KG1 (cell line): ENCODE results near the gene ZNF880.
A peak's percentile ranks its signal among the peaks of the same experiment; 100 is the strongest.
"Not testable (repeated sequence)": the region's sequence is repeated elsewhere in the genome, so short reads cannot be mapped to it uniquely, and the experiment has no call there.

Experiments used
- DNase-seq: peaks from one replicate; lab custom pipeline; 2025; lab: John Stamatoyannopoulos, UW

Gene ZNF880

DNA sequence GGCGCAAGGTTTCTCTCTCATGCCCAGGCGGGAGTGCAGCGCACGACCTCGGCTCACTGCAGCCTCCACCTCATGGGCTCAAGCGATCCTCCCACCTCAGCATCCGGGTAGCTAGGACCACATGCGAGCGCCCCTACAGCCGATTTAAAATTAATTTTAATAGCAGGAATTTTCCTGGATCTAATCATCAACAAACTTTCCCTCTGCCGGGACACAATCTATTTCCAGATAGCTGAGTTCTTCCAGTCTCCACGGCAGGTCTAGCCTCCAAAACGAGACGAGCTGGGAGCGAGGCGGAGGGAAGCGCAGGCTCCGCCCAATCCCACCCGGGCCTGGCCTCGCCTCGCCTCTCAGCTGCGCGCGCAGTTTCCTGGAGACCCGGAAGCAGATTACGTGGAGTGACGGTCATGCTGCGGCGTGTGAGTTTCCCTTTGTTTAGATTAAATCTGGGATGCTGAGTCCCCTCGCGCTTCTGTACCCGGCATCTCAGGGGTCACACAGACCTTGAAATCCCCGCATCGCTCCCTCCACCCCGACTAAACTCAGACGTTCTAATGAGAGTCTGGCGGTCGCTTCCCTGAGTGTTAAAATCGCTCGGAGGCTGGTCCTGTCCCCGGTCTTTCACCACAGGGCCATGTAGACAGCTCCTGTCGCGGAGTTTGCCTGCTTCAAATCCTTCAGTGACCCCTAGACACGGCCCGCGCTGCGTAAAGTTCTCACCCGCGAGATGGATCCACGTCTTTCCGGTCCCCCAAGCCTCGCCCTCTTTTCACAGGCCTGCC lies at the start of gene ZNF880:
Gene ZNF880 (plus strand): TSS at position 365 of the 782 bp plus-strand sequence. CDS start 43 bp downstream, at position 408.
- peak; percentile 97 for DNase-seq

DNA sequence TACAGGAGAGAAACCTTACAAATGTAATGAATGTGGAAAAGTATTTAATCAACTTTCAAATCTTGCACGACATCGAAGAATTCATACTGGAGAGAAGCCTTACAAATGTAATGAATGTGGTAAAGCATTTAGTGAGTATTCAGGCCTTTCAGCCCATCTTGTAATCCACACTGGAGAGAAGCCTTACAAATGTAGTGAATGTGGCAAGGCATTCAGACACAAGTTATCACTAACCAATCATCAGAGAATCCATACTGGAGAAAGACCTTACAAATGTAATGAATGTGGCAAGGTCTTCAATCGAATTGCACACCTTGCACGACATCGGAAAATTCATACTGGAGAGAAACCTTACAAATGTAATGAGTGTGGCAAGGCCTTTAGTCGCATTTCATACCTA lies 47.3 kb upstream of the ZNF880 start:
- no peak for DNase-seq

DNA sequence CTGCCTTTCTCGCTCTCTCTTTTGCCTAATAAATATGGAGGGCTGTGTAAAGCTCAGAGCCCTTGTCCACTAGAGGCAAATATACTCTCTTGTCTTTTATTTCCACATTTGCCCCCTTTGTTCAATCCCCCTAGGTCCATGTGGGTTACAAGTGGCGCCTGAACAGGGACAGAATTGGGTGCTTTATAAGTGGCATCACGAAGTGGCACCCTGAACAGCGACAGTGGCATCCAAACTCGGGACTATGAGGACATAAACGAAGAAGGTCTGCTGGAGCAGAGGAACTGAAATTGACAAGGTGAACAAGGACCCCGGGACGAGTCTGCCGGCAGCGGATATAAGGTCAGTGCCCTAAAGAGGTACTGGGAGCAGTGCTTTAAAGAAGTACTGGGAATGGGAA lies 38.0 kb upstream of the ZNF880 start:
- DNase-seq: no peak

DNA sequence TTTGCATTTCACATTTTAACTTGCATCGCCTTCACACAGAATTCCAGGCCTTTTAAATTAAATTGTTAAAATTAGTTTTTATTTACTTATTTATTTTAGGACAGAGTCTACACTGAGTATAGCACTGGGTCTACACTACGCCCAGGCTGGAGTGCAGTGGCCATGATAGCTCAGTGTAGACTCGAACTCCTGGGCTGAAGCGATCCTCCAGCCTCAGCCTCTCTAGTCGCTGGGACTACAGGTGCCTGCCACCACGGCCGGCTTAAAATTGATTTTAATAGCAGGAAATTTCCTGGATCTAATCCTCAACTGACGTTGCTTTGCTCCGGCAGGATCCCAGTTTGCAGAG lies 34.0 kb upstream of the ZNF880 start:
- no peak for DNase-seq

DNA sequence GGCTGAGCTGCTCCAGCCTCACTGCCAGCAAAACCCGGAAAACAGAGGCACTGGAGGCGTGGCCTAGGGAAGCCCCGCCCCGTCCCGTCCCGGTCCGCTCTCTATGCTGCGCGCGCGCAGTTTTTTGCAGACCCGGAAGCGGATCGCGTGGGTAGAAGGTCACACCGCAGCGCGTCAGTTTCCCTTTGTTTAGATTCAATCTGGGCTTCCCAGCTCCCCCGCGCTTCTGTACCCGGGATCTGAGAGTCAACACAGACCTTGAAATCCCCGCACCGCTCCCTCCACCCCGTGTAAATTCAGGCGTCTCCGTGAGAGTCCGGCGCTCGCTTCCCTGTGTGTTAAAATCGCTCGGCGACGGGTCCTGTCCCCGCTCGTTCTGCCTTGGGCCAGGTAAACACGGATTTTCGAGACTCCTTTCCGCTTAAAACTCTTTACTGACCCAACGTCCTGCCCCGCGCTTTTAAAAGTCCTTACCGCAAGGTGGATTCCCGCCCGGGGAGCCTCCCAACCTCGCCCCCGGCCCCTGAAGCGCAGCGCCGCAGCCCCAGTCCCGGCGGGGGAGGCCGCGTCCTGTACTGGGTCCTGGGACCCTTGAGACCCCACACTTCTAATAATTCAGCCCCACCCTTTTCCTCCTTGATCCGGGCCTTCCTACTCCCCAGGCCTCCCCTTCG lies 33.5 kb upstream of the ZNF880 start, which contains the start of gene ZNF610:
Gene ZNF610 (plus strand): TSS at position 127 of the 674 bp plus-strand sequence. CDS start 12,930 bp downstream, outside the sequence.
- DNase-seq: peak; percentile 96

DNA sequence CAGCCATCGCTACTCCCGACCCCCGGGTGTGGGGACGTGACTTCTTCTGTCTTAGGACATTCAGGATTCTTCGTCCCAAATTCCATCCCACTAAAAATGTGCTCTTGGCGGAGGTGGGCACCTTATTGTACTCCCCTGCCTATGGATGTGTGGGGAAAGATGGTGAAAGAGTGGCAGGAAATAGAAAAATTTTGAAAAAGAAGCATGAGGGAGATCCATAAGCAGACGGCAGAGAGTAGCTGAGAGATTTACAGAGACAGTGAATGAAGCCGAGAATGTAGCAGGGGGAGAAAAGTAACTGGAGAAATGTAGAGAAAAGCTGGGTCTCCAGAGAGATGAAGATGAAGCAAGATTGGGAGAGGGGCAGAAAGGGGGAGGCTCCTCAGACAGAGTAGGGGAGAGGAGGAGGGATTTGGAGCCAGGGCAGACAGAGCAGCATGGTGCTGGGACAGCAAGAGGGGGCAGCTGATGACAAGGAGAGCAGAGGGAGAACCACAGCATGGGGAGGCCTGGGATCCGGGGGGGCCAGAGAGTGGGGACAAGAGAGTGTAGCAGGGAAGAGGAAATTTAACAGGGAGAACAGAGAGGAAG lies 32.8 kb upstream of the ZNF880 start:
- no peak for DNase-seq

DNA sequence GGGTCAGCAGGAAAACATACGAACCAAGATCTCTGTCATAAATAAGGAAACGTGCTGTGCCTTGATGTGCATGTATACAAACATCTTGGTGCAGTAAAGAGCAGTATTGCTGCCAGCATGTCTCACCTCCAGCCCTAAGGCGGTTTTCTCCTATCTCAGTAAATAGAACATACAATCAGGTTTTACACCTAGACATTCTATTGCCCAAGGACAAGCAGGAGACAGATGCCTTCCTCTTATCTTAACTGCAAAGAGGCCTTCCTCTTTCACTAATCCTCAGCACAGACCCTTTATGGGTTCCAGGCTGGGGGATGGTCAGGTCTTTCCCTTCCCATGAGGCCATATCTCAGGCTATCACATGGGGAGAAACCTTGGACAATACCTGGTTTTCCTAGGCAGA lies 30.7 kb upstream of the ZNF880 start:
- DNase-seq: not testable (repeated sequence)

DNA sequence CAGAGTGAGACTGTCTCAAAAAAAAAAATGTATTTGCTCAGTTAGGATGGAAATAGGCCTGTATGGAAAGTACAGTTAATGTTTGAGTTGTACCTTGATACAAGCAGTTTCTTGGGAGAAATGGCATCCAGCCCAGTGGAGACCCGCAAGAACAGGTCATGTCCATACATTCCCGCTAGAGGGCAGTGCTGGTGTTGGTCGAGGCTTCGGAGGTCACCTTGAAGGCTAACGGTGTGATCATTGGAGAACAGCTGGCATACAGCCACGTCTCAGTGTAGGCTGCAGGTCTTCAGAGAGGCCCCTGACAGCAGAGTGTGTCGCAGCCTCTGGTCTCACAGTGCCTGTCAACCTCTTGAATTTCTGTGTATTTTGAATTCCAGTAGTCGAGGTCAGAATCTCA lies 26.2 kb upstream of the ZNF880 start:
- DNase-seq: peak; percentile 18

DNA sequence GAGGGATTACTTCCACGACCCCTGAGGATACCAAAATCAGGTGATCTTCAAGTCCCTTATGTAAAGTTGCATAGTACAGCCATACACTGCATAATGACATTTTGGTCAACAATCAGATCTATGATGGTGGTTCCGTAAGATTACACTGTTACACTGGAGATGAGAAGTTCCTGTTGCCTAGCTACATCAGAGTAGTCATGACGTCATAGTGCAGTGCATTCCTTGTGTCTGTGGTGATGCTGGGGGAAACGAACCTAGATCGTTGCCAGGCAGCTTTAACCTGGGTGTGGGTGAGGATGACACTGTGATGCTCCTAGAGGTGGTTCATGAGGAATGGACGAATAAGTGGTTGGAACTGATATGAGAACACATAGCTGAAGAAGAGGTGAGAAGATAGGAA lies 24.6 kb upstream of the ZNF880 start:
- no peak for DNase-seq

DNA sequence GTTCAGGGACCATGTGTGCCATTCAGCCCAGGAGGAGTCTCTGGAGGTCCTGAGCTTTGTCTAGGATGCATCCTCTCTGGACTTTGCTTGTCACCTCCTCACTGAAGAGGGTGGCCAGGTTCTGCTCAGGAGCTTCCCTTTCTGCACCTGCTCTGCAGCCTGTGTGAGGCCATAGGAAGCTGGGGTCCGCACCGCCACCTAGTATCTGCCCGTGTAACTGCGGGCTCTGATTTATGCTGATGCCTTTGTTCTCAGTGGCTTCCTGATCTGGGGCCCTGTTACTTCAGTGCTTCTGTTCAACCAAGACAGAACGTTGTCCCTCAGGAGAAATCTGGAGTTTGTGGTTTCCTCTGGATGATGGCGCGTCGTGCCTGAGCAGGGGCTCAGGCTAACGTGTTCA lies 18.2 kb upstream of the ZNF880 start:
- DNase-seq: no peak

DNA sequence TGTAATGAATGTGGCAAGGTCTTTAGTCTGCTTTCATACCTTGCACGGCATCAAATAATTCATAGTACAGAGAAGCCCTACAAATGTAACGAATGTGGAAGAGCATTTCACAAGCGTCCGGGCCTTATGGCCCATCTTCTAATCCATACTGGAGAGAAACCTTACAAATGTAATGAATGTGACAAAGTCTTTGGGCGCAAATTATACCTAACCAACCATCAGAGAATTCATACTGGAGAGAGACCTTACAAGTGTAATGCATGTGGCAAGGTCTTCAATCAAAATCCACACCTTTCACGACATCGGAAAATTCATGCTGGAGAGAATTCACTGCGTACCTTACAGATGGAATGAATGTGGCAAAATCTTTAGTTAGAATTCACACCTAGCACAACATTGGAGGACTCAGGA lies 3.3 kb upstream of the ZNF880 start:
- DNase-seq: no peak

DNA sequence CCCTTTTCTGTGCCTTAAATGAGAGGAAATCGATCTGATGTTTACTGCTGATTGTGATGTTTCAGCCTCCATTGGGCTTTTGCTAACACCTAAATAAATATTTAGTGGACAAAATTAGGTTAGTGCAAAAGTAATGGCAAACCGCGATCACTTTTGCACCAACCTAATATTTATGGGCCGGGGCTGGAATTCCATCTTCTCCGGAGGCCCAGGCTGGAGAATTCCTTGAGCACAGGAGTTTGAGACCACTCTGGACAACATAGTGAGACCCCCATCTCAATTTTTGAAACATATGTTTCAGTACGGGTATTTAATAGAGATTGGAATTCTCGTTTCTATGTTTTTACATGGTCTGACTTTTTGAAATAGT lies 603 bp downstream of the ZNF880 start:
- no peak for DNase-seq

DNA sequence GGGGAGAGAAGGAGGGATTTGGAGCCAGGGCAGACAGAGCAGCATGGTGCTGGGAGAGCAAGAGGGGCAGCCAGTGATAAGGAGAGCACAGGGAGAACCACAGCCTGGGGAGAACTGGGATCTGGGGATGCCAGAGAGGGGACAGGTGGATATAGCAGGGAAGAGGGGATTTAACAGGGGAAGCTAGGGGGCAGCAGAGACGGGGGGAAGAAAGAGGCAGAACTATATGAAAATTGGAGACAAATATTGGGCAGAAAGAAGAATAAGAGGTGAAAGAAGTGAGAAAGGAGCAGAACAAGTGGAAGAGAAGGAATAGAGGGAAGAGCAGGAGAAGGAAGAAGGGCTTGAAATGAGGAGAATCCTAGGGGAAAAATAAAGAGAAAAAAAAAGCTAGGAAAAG lies 21.4 kb downstream of the ZNF880 start:
- DNase-seq: no peak

DNA sequence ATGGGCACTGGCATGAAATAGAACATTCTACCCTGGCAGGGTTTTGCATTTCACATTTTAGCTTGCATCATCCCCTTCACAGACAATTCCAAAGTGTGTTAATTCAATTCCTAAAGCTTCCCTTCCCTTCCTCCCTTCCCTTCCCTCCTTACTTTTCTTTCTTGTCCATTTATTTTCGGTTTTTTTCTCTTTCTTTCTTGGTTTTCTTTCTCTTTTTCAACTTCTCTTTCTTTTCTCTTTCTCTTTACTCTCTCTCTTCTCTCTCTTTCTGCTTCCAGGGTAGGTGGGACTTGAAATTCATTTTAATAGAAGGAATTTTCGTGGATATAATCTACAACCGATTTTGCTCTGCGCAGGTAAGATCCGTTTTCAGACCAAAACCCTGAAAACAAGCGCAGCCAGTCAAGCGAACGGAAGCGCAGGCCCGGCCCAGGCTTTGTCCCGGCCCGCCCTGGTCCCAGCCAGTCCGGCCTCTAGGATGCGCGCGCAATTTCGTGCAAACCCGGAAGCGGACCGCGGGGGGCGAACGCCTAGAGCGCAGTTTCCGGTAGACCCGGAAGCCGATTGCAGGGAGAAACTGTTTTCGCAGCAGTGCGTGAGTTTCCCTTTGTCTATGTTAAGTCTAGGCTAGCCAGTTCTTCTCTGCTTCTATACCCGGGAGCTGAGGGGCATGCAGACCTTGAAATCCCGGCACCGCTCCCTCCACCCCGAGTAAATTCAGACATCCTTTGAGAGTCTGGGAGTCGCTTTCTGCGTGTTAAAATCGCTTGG lies 27.8 kb downstream of the ZNF880 start, which contains the start of gene ZNF528:
Gene ZNF528 (plus strand): TSS at position 540 of the 771 bp plus-strand sequence. CDS start 4,165 bp downstream, outside the sequence.
- DNase-seq: peak; percentile 97

DNA sequence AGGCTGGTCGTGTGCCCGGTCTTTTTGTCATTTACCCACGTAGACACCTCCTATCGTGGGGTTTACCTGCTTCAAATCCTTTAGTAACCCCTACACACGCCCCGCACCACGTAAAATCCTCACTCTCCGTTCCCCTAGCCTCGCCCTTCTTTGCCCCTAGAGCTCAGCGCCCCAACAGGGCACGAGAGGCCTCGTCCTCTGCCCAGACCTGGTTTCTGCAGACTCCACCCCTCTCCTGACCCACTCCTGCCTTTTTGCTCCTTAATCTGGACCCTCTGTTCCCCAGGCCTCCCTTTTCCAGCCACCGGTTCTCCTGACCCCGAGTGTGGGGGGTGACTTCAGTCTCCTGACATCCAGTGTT lies 28.3 kb downstream of the ZNF880 start:
- DNase-seq: no peak

DNA sequence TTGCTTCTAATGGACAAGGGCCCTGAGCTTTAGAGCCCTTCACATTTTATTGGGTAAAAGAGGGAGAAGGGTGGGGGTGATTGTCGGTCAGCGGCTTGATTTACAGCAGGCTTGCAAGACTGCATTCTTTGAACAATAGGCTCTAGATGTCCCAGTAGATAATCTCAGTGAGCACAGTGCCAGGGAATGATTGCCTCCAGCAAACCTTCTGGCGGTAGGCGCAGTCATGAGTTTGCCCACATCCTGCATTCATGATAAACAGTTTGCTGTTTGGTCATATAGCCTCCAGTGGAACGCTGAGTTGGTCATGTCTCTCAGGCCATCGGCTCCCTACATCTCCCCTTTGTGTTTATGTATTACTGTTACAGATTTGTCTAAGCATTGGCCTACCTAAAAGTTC lies 40.6 kb downstream of the ZNF880 start:
- no peak for DNase-seq

DNA sequence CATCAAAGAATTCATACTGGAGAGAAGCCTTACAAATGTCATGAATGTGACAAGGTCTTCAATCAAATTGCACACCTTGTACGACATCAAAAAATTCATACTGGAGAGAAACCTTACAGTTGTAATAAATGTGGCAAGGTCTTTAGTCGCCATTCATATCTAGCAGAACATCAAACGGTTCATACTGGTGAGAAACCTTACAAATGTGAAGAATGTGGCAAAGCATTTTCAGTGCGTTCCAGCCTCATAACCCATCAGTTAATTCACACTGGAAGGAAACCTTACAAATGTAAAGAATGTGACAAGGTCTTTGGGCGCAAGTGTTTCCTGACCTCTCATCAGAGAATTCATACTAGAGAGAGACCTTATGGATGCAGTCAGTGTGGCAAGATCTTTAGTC lies 46.0 kb downstream of the ZNF880 start:
- no peak for DNase-seq

DNA sequence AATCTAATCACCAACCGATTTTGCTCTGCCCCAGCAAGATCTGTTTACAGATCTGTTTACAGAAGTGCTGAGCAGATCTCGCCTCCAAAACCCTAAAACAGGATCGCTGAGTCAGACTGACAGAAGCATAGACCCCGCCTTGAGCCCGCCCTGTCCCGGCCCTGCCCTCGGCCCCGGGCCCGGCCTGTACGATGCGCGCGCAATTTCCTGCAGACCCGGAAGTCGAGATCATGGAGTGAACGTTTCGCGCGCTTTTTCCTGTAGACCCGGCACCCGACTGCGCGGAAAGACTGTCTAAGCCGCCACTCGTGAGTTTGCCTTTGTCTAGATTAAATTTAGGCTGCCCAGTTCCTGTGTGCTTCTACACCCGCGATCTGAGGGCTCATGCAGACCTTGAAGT lies 59.2 kb downstream of the ZNF880 start, which contains the start of gene ZNF534:
Gene ZNF534 (plus strand): TSS at position 212 of the 400 bp plus-strand sequence. CDS start 2,327 bp downstream, outside the sequence.
- no peak for DNase-seq
